NCI-H2107 (cell line): Measurements from ENCODE around the gene ZNF732.
"Not testable (repeated sequence)": the region's sequence is repeated elsewhere in the genome, so short reads cannot be mapped to it uniquely, and the experiment has no call there.

Source experiments
- DNase-seq: peaks from one replicate; lab custom pipeline; 2025; lab: John Stamatoyannopoulos, UW

Gene ZNF732

GRCh38 chr4:253936-254756 lies 51.1 kb downstream of the ZNF732 start:
- DNase-seq, result no peak

GRCh38 chr4:252065-252601 lies 53.1 kb downstream of the ZNF732 start:
- DNase-seq, result no peak

GRCh38 chr4:244471-244870 lies 60.8 kb downstream of the ZNF732 start:
- no peak for DNase-seq

- no peak for DNase-seq
Observed at GRCh38 chr4:243426-243825, 61.8 kb downstream of the ZNF732 start.

- peak; percentile 51 for DNase-seq
Observed at GRCh38 chr4:242121-242848, 63.0 kb downstream of the ZNF732 start.

GRCh38 chr4:241411-241810 lies 63.9 kb downstream of the ZNF732 start:
- not testable (repeated sequence) for DNase-seq

- DNase-seq, result no peak
Observed at GRCh38 chr4:236028-236427, 69.2 kb downstream of the ZNF732 start.

- no peak for DNase-seq
Observed at GRCh38 chr4:234178-234577, 71.1 kb downstream of the ZNF732 start.

- DNase-seq, result no peak
Observed at GRCh38 chr4:223913-224497, 81.3 kb downstream of the ZNF732 start.
